ENCODE results near the gene TMEM158. TPM values are rescaled to one million over a fixed set of nuclear protein-coding genes. Genes with fewer than 3 reads are reported as not detected.

TMEM158 gene
- total and polyA plus RNA-seq, 2 donors (not counting 1 experiment from before 2014, with no cell fraction given), result 31.6 to 125 TPM

DNA sequence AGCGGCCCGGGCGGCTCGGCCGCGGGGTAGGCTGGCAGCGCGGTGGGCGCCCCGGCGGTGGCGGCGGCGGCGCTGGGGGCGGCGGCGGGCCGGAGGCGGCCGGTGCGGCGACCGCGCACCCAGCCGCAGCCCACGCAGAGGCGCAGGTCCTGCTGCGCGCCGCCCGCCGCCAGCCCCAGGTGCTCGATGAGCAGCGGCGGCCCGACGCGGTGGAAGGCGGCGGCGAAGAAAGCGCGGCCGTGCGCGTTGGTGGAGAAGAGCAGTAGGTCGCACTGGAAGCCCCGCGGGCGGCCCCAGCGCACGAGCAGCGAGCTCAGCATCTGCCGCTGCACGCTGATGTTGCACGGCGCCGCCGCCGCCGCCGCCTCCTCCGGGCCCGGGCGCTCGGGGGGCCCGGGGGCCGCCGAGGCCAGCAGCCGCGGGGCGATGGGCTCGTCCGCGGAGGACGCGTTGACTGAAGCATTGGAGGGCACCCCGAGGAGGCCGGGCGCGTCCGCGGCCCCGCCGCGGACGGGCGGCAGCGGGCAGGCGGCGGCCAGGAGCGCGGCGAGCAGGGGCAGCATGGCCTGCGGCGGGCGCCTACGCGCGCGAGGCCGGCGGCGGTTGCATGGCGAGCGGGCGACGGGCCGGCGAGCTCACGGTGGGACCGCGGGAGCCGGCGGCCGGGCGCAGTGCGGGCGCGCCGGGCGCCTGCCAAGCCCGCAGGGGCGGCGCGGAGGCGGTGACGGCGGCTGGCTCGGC lies 452 bp downstream of the TMEM158 start:
- peak overlapping the region; percentile 84 for H3K9ac ChIP-seq (ENCODE audit: insufficient read depth, low read length)
- H2AFZ ChIP-seq (ENCODE audit: low read length), result no peak overlapping the region
- peak overlapping the region; percentile 89 for H3K27ac ChIP-seq (ENCODE audit: insufficient read depth, low read length)
- TF ChIP-seq EZH2 (IDR thresholded peaks at IDR 0.05; ENCODE audit: low read length, missing control alignments), result no peak
- TF ChIP-seq, protein P1, sequence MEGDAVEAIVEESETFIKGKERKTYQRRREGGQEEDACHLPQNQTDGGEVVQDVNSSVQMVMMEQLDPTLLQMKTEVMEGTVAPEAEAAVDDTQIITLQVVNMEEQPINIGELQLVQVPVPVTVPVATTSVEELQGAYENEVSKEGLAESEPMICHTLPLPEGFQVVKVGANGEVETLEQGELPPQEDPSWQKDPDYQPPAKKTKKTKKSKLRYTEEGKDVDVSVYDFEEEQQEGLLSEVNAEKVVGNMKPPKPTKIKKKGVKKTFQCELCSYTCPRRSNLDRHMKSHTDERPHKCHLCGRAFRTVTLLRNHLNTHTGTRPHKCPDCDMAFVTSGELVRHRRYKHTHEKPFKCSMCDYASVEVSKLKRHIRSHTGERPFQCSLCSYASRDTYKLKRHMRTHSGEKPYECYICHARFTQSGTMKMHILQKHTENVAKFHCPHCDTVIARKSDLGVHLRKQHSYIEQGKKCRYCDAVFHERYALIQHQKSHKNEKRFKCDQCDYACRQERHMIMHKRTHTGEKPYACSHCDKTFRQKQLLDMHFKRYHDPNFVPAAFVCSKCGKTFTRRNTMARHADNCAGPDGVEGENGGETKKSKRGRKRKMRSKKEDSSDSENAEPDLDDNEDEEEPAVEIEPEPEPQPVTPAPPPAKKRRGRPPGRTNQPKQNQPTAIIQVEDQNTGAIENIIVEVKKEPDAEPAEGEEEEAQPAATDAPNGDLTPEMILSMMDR (conservative IDR thresholded peaks at IDR 0.05 in 1 of 2, IDR thresholded peaks at IDR 0.05 in 1 of 2; ENCODE audit: low read depth in 1 of 2, low read length in 2 of 2), result no peak
- peak in 1 of 2 donors; percentile 43 for DNase-seq (ENCODE audit: low read depth in 2 of 2)
- H3K36me3 ChIP-seq (ENCODE audit: control insufficient read depth, insufficient read depth, low read length), result peaks cover 1% of the 10 kb centered on the region
- H3K9me3 ChIP-seq (ENCODE audit: control insufficient read depth, insufficient read depth, low read depth, low read length), result no peaks in the 10 kb centered on the region
- H3K4me1 ChIP-seq (ENCODE audit: control insufficient read depth, extremely low read depth, insufficient read depth, low read length), result peaks cover 3% of the 10 kb centered on the region
- H3K27me3 ChIP-seq (ENCODE audit: control insufficient read depth, insufficient read depth, low read length), result no peaks in the 10 kb centered on the region
- peak overlapping the region; percentile 44 to 91 (median 72) for H3K4me3 ChIP-seq (replicated peaks in 1 of 4; ENCODE audit: control extremely low read depth in 1 of 4, insufficient read depth in 1 of 4, low read depth in 3 of 4, low read length in 4 of 4)
- peaks cover 35% of the 10 kb centered on the region for H3K79me2 ChIP-seq (ENCODE audit: control insufficient read depth, insufficient read depth, low read length)
- no peak overlapping the region for H3K4me2 ChIP-seq (ENCODE audit: extremely low read depth, insufficient read depth, low read length)
- no peaks in the 10 kb centered on the region for H4K20me1 ChIP-seq (ENCODE audit: control insufficient read depth, extremely low read depth, insufficient read depth, low read length)

GRCh38 chr3:45224824-45225464 lies 1.1 kb downstream of the TMEM158 start:
- Histone ChIP-seq H3K27ac (ENCODE audit: insufficient read depth, low read length) (peak overlapping the region; percentile 89), H3K36me3 (ENCODE audit: control insufficient read depth, insufficient read depth, low read length) (peaks cover 1% of the 10 kb centered on the region), H3K27me3 (ENCODE audit: control insufficient read depth, insufficient read depth, low read length) (no peaks in the 10 kb centered on the region), H3K79me2 (ENCODE audit: control insufficient read depth, insufficient read depth, low read length) (peaks cover 35% of the 10 kb centered on the region), H4K20me1 (ENCODE audit: control insufficient read depth, extremely low read depth, insufficient read depth, low read length) (no peaks in the 10 kb centered on the region), H3K4me2 (ENCODE audit: extremely low read depth, insufficient read depth, low read length) (peak overlapping the region; percentile 88), H2AFZ (ENCODE audit: low read length) (peak overlapping the region; percentile 56), H3K9ac (ENCODE audit: insufficient read depth, low read length) (peak overlapping the region; percentile 84), H3K4me3 (replicated peaks in 1 of 4; ENCODE audit: control extremely low read depth in 1 of 4, insufficient read depth in 1 of 4, low read depth in 3 of 4, low read length in 4 of 4) (peak overlapping the region; percentile 58 to 91 (median 87)), H3K4me1 (ENCODE audit: control insufficient read depth, extremely low read depth, insufficient read depth, low read length) (peaks cover 3% of the 10 kb centered on the region), H3K9me3 (ENCODE audit: control insufficient read depth, insufficient read depth, low read depth, low read length) (no peaks in the 10 kb centered on the region)
- peak; percentile 69 to 81 for DNase-seq (ENCODE audit: low read depth in 2 of 2)
- TF ChIP-seq, protein P1 (conservative IDR thresholded peaks at IDR 0.05 in 1 of 2, IDR thresholded peaks at IDR 0.05 in 1 of 2; ENCODE audit: low read depth in 1 of 2, low read length in 2 of 2), result peak; percentile 29 to 47
- no peak for TF ChIP-seq EZH2 (IDR thresholded peaks at IDR 0.05; ENCODE audit: low read length, missing control alignments)

- Histone ChIP-seq H3K27ac (ENCODE audit: insufficient read depth, low read length) (peak overlapping the region; percentile 89), H2AFZ (ENCODE audit: low read length) (no peak overlapping the region), H3K79me2 (ENCODE audit: control insufficient read depth, insufficient read depth, low read length) (peaks cover 35% of the 10 kb centered on the region), H4K20me1 (ENCODE audit: control insufficient read depth, extremely low read depth, insufficient read depth, low read length) (no peaks in the 10 kb centered on the region), H3K4me1 (ENCODE audit: control insufficient read depth, extremely low read depth, insufficient read depth, low read length) (peaks cover 3% of the 10 kb centered on the region), H3K4me3 (replicated peaks in 1 of 4; ENCODE audit: control extremely low read depth in 1 of 4, insufficient read depth in 1 of 4, low read depth in 3 of 4, low read length in 4 of 4) (peak overlapping the region; percentile 58 to 91 (median 87)), H3K4me2 (ENCODE audit: extremely low read depth, insufficient read depth, low read length) (peak overlapping the region; percentile 88), H3K9me3 (ENCODE audit: control insufficient read depth, insufficient read depth, low read depth, low read length) (no peaks in the 10 kb centered on the region), H3K27me3 (ENCODE audit: control insufficient read depth, insufficient read depth, low read length) (no peaks in the 10 kb centered on the region), H3K36me3 (ENCODE audit: control insufficient read depth, insufficient read depth, low read length) (peaks cover 1% of the 10 kb centered on the region), H3K9ac (ENCODE audit: insufficient read depth, low read length) (peak overlapping the region; percentile 84)
- peak; percentile 56 to 67 for DNase-seq (ENCODE audit: low read depth in 2 of 2)
- TF ChIP-seq, protein P1 (conservative IDR thresholded peaks at IDR 0.05 in 1 of 2, IDR thresholded peaks at IDR 0.05 in 1 of 2; ENCODE audit: low read depth in 1 of 2, low read length in 2 of 2), result no peak
- TF ChIP-seq EZH2 (IDR thresholded peaks at IDR 0.05; ENCODE audit: low read length, missing control alignments), result no peak
Observed at GRCh38 chr3:45223889-45224727, 2.0 kb downstream of the TMEM158 start.
